ENCODE results near the gene LPO. TPM values are rescaled to one million over a fixed set of nuclear protein-coding genes. Genes with fewer than 3 reads are reported as not detected.

The LPO gene
- total and polyA plus RNA-seq, 2 donors (not counting 3 experiments of a cell fraction or from before 2014, with no cell fraction given): not detected

GRCh38 chr17:58235821-58236220 is 2.6 kb upstream of the LPO start:
- no peak overlapping the region for H3K4me3 ChIP-seq (replicated peaks in 1 of 3; ENCODE audit: insufficient read depth in 1 of 3, low read depth in 1 of 3, low read length in 3 of 3)
- CTCF ChIA-PET: interaction anchor here (0.7 to 4.4 kb wide), 4 partner anchors 11 to 1093 kb away, joined by 3 to 30 read pairs (median 3); no protein-coding TSS in a partner anchor
- dilution Hi-C loops (cut with MboI; ENCODE audit: extremely low pct_ligation_motif_present, low sequenced_read_pairs): no loop called here

More at GRCh38 chr17:58235821-58236220, 2.6 kb upstream of the LPO start:
- Histone ChIP-seq H3K9me1 (replicated peaks; ENCODE audit: control insufficient read depth, extremely low read depth, insufficient read depth, low read length) (no peaks in the 10 kb centered on the region), H3K27me3 (ENCODE audit: control insufficient read depth in 2 of 2, insufficient read depth in 2 of 2, low read length in 2 of 2) (peaks cover 10 to 21% of the 10 kb centered on the region in 2 experiments), H3K36me3 (ENCODE audit: control insufficient read depth in 2 of 2, extremely low read depth in 1 of 2, insufficient read depth in 2 of 2, low read length in 2 of 2) (no peaks in the 10 kb centered on the region), H3K4me2 (ENCODE audit: insufficient read depth, low read length) (no peak overlapping the region), H2AFZ (ENCODE audit: low read depth, low read length) (no peak overlapping the region), H3K9ac (replicated peaks; ENCODE audit: extremely low read depth, insufficient read depth, low read length) (no peak overlapping the region), H3K9me3 (replicated peaks; ENCODE audit: control insufficient read depth, insufficient read depth, low read length) (no peaks in the 10 kb centered on the region), H3K27ac (ENCODE audit: insufficient read depth, low read depth, low read length) (no peak overlapping the region), H3K79me2 (ENCODE audit: control insufficient read depth, insufficient read depth, low read length) (no peaks in the 10 kb centered on the region), H4K20me1 (replicated peaks; ENCODE audit: control insufficient read depth, extremely low read depth, insufficient read depth, low read length) (no peaks in the 10 kb centered on the region), H3K4me1 (ENCODE audit: control insufficient read depth, extremely low read depth, insufficient read depth, low read length) (no peaks in the 10 kb centered on the region)
- FAIRE-seq (no peak), DNase-seq (ENCODE audit: low read depth, low spot score) (no peak)
- POLR2A ChIA-PET: no interaction called here
- intact Hi-C loops (cut with micrococcal nuclease): no loop called here
- no peak for TF ChIP-seq POLR2A (IDR thresholded peaks at IDR 0.05; ENCODE audit: low read depth, low read length)
- no peak for TF ChIP-seq CTCF (IDR thresholded peaks at IDR 0.05; ENCODE audit: extremely low read depth in 1 of 2, insufficient read depth in 1 of 2, low read depth in 1 of 2, low read length in 2 of 2)
- TF ChIP-seq, protein P1, sequence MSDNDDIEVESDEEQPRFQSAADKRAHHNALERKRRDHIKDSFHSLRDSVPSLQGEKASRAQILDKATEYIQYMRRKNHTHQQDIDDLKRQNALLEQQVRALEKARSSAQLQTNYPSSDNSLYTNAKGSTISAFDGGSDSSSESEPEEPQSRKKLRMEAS (IDR thresholded peaks at IDR 0.05; ENCODE audit: insufficient read depth, insufficient read length): no peak
- TF ChIP-seq GATA2 (IDR thresholded peaks at IDR 0.05; ENCODE audit: insufficient read depth, insufficient read length, low read depth, low read length): no peak
- TF ChIP-seq EZH2 (IDR thresholded peaks at IDR 0.05; ENCODE audit: borderline replicate concordance, low read depth, low read length, severe bottlenecking): no peak
- no peak for TF ChIP-seq MYC (IDR thresholded peaks at IDR 0.05; ENCODE audit: low read depth, low read length)
- no peak for TF ChIP-seq JUN (IDR thresholded peaks at IDR 0.05; ENCODE audit: borderline replicate concordance, insufficient read depth, insufficient read length, low read depth)
- no peak for TF ChIP-seq FOS (IDR thresholded peaks at IDR 0.05; ENCODE audit: borderline replicate concordance, insufficient read depth, low read length)
- no TSS peak for BruUV-seq (replicated peaks)

Data from endothelial cell of umbilical vein (primary cell).